SW480 (cell line): Measurements from ENCODE around the gene MSL2.
A peak's percentile ranks its signal among the peaks of the same experiment; 100 is the strongest.
"Not testable (repeated sequence)": the region's sequence is repeated elsewhere in the genome, so short reads cannot be mapped to it uniquely, and the experiment has no call there.

ENCODE experiments used
- DNase-seq: peaks from one replicate; pipeline ENCODE4 v3.0.0-alpha.2; 2016; ENCODE audit warnings: low spot score

The MSL2 gene

DNA sequence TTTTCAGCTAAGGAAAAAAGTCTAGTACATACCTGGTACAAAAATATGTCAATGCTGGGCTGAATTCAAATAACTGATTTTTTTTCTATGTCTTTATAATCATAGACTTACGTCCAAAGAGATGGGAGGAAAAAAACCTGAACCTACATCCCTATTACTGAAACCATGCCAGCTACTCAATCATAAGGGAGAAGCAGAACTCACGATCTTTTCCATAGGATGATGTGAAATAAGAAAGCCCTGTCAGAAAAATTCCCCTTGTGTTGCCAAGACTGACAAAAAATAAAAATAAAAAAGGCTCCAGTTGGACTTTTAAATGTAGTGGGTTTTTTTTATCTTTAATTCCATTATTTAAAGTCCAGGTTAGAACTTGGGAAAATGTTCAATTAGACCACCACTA is 3.3 kb downstream of the MSL2 start:
- DNase-seq = no peak

DNA sequence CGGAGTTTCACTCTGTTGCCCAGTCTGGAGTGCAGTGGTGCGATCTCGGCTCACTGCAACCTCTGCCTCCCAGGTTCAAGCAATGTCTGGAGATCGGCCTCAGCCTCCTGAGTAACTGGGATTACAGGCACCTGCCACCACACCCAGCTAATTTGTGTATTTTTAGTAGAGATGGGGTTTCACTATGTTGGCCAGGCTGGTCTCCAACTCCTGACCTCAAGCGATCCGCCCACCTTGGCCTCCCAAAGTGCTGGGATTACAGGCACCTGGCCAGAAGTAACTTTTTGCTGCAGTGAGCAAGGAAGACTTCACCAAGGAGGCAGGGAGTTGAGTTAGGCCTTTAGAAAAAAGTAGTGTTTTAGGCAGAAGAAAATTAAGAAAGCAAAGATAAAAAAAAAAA is 3.9 kb downstream of the MSL2 start:
- DNase-seq = not testable (repeated sequence)

- DNase-seq = no peak
Observed at GRCh38 chr3:136189859-136190617, 6.1 kb downstream of the MSL2 start.

DNA sequence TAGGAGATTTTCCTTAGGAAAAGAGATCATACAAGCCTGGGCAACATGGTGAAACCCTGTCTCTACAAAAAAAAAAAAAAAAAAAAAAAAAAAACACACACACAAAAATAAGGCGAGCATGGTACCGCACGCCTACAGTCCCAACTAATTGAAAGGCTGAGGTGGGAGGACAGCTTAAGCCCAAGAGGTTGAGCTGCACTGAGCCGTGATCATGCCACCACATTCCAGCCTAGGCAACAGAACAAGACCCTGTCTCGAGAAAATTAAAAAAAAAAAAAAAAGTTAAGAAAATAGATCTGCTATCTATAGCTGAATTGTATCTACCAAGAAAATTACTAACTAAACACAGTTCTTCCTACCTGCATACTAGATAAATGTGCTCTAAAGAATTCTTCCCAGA is 7.1 kb downstream of the MSL2 start:
- no peak for DNase-seq

GRCh38 chr3:136187868-136188267 is 8.3 kb downstream of the MSL2 start:
- no peak for DNase-seq

GRCh38 chr3:136186846-136187245 is 9.3 kb downstream of the MSL2 start:
- no peak for DNase-seq

DNA sequence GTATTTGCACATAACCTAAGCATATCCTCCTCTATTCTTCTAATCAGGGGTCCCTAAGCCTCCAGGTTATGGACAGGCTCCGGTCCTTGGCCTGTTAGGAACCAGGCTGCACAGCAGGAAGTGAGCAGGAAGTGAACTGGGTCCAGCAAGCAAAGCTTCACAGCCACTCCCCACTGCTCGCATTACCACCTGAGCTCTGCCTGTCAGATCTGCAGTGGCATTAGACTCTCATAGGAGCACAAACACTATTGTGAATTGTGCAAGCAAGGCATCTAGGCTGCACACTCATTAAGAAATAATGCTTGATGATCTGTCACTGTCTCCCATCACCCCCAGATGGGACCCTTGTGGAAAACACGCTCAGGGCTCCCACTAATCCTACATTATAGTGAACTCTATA is 9.8 kb downstream of the MSL2 start:
- no peak for DNase-seq

- DNase-seq = no peak
Observed at GRCh38 chr3:136184703-136185102, 11.4 kb downstream of the MSL2 start.

DNA sequence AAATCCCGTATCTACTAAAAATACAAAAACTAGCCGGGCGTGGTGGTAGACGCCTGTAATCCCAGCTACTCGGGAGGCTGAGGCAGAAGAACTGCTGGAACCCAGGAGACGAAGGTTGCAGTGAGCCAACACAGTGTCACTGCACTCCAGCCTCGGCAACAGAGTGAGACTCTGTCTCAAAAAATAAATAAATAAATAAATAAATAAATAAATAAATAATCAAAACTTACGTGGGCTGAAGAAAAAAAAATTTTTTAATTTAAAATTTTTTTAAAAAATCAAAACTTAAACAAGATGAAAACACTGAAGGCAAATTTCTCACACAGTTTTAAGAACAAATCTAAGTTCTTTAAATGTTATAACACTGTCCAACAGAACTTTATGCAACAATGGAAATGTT is 14.4 kb downstream of the MSL2 start:
- no peak for DNase-seq

DNA sequence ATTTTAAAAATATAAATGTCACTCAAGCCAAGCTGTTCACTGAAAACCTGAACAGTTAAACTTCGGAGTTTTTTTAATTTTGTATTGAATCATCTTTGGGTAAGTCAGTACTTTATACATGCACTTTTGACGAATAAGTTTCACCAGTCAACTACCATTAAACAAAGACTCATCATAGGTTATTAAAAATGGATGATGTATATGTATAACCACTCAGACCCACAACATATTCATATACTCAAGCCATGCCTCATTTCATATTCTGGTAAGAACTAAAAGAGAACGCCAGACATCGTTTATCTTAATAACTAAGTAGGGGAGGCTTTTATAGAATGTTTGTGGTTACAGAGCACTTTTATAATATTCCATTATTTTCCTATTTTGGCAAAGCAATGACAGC is 18.3 kb downstream of the MSL2 start:
- no peak for DNase-seq

GRCh38 chr3:136173939-136174490 is 22.1 kb downstream of the MSL2 start:
- no peak for DNase-seq

- DNase-seq = no peak
Observed at GRCh38 chr3:136171097-136171542, 25.0 kb downstream of the MSL2 start.

- DNase-seq = not testable (repeated sequence)
Observed at GRCh38 chr3:136168236-136168635, 27.9 kb downstream of the MSL2 start.

DNA sequence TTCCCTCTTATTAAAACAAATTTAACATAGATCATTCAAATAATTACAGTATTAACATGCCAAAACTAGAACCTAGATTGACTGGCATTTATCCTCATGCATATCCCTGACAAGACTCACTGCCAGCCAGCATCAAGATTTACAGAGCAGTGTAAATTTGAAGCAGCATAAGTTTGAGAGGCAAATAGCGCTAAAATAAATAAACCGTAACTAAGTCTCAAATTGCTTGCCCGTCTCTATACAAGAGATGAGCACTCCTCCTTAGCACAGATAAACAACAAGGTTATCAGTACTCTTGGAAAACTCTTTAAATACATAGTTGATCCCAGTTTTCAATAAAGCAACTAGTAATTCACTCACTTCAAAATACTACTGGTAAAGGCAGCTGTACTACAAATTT is 29.6 kb downstream of the MSL2 start:
- no peak for DNase-seq

GRCh38 chr3:136163607-136164006 is 32.5 kb downstream of the MSL2 start:
- not testable (repeated sequence) for DNase-seq

DNA sequence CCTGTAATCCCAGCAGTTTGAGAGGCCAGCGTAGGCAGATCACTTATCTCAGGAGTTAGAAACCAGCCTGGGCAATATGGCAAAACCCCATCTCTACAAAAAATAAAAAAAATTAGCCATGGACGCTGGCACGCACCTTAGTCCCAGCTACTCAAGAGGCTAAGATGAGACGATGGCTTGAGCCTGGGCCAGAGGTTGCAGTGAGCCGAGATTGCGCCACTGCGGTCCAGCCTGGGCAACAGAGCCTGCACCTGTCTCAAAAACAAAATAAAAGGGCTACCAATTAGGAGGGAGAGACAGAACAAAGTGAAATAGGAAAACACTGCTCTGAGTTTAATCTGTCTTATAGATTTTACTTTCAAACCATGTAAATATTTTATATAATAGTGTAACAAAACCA is 33.8 kb downstream of the MSL2 start:
- DNase-seq = no peak

GRCh38 chr3:136161516-136161915 is 34.6 kb downstream of the MSL2 start:
- no peak for DNase-seq

DNA sequence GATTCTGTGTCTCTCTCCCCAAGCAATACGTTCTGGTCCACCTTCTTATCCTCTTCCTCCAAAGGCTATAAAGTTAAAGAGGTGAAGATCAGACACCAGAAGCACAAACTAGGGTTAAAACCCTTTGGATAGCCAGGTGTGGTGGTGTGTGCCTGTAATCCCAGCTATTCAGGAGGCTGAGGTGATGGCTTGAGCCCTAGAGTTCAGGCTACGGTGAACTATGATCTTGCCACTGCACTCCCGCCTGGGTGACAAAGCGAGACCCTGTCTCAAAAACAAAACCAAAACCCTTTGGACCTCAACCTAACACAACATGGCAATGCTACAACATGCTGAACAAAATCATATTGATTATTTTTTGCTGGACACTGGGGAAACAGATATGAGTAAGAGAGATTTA is 43.2 kb downstream of the MSL2 start:
- no peak for DNase-seq

DNA sequence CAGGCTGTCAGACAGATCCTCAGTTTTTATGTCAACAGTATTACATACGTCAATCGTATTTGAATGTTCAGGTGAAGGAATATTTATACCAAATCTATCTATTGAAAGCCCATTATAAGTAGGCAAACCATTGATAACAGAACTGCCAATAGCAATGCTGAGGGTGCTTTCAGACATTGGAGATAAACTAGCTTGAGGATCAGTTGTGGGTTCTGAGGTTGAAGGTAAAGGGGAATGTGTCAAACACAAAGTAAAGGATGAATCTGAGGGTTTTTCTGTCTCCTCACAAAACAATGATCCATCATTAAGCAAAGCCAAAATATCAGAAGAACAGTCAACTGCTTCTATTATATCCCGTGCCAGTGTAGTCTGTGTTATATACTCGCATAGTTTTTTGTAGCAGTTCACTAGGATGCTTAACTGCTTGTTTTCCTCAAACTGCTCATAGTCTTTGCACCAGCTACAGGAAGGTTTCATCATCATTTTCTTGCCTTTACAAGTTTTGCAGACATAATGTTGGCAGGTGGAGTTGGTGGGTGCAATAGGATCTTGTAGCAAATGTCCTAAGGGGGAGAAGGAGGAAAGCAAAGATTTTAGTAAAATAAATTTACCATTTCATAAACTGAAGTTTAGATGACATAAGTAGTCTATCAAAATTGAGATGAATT is 43.8 kb downstream of the MSL2 start:
- no peak for DNase-seq

- DNase-seq = no peak
Observed at GRCh38 chr3:136151219-136151618, 44.9 kb downstream of the MSL2 start.

DNA sequence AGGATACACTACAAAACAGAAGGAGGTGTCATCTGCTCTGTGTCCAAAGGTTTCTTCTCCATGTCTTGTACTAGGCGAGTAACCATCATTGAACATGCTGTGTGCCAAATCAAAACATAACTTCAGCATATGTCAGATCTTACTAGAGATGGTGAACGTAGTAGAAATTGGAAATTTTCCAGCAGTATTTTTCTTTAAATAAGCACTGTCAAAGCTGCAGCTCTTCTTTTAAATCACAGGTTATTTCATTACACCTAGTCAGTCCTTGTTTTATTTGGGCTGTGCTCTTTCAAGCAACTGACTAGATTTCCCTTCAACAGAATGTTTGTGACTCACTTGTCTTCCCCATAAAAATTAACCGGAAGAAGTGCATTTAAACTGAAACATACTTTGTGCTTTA is 46.5 kb downstream of the MSL2 start:
- no peak for DNase-seq

DNA sequence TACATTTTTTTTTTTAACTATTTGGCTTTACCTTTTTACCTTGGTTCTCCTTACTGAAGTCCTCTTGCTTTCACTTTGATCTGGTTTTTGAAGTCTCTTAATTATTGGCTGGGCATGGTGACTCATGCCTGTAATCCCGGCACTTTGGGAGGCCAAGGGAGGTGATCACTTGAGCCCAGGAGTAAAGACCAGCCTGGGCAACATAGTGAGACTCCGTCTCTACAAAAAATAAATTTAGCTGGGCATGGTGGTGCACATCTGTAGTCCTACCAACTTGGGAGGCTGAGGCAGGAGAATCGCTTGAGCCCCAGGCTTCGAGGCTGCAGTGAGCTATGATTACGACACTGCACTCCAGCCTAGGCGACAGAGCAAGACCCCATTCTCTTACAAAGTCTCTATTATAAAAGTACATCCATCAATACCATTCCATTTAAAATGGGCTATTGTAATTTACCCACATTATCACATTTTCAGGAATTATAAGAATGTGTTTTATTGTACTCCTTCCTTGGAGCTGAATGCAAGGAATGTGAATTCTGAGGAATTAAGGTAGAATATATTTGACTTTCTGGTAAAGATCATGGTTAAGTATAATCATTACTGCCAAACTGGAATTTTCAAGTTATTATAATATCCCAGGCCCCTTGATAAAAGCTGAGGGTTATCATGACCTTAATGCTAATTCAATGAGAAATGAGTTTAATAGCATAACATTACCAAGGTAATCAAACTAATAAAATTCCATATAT is 49.0 kb downstream of the MSL2 start:
- peak; percentile 52 for DNase-seq

GRCh38 chr3:136144397-136144796 is 51.7 kb downstream of the MSL2 start:
- not testable (repeated sequence) for DNase-seq
